Measurements from ENCODE around the gene DERA.
"Not testable (repeated sequence)": the region's sequence is repeated elsewhere in the genome, so short reads cannot be mapped to it uniquely, and the experiment has no call there.

DERA gene

GRCh38 chr12:16016748-16017147 lies 105.6 kb downstream of the DERA start:
- DNase-seq, result no peak

GRCh38 chr12:16018306-16018705 lies 107.2 kb downstream of the DERA start:
- no peak for DNase-seq

- DNase-seq, result no peak
Measured at GRCh38 chr12:16019136-16019535, 108.0 kb downstream of the DERA start.

DNA sequence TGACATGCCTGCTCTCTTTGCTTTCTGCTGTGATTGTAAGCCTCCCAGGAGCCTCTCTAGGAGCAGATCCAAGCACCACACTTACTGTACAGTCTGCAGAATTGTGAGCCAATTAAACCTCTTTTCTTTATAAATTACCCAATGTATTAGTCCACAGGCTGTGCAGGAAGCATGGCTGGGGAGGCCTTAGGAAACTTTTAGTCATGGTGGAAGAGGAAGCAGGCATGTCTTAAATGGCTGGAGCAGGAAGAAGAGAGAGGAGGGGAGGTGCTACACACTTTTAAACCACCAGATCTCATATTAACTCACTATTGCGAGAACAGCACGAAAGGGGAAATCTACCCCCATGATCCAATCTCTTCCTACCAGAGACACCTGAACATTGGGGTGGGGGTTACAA lies 108.9 kb downstream of the DERA start:
- DNase-seq, result no peak

DNA sequence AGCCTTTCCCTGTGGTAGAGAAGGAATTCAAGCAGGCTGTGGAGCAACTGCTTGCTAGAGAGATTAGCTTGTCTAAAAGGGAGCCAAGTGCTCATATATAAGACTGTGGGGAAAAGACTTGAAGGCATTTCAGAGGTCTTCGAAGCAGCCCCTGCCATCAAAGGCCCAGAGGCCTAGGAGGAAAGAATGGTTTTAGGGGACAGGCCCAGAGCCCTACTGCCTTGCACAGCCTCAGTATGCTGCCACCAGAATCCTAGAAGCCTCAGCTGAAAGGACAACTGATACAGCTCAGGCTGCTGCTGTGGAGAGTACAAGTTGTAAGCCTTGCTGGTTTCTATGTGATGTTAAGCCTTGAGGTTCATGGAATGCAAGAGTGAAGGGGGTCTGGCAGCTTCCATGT lies 109.9 kb downstream of the DERA start:
- no peak for DNase-seq

DNA sequence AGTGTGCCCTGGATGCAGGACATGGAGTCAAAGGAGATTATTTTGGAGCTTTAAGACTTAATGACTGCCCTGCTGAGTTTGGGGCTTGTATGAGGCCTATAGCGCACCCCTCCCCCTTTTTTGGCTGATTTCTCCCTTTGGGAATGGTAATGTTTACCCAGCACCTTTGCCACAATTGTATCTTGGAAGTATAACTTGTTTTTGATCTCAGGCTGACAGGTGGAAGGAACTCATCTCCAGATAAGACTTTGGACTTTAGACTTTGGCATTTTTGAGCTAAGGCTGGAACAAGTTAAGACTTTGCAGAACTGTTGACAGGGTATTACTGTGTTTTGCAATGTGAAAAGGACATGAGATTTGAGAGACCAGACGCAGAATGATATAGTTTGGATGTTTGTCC lies 110.5 kb downstream of the DERA start:
- no peak for DNase-seq

GRCh38 chr12:16027002-16027401 lies 115.9 kb downstream of the DERA start:
- DNase-seq, result no peak

DNA sequence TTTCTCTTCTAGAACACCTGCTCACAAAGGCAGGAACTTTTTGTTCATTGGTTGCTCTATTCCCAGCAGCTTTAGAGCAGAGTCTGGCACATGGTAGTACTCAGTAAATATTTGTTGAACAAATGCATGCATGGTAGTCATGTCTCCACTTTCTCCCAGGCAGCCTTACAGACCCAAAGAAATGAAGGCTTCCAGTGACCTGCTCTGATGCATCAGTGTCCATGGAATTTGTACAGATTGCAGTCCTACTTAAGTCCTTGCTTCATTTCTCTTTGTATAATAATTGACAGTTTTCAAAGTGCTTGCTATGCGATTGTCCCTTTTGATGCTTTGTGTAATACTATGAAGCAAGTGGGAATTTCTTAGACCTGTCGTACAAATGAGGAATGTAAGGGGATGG lies 119.6 kb downstream of the DERA start:
- DNase-seq, result no peak

DNA sequence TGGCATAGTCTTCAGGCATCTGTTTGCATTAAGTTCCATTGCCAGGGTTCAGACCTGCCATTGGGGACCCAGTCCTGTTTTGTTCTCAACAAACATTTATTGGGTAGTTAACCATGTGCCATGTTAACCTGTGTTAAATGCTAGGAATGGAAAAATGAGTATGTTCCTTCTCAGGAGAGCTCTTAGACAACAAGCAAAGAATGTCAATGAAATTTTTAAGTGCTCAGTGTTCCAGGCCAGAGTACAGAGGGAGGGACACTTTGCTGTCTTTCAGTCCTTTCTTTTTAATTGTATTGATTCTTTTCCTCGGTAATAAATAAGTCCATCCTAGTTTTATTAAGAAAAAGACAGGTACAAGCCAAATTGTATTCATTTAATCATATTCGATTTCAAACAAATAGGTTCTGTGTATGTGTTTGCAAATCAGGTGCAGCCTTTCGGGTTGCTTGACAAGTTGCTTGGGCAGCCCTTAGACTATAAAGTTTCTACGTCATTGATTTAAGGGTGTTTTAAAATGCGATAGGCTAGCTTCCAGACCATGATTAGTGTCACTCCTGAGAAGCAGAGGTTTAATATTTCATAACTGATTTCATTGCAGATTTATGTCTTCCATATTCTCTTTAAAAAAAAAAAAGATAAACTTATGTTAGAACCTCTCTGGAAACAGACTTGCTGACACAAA lies 123.1 kb downstream of the DERA start:
- no peak for DNase-seq

DNA sequence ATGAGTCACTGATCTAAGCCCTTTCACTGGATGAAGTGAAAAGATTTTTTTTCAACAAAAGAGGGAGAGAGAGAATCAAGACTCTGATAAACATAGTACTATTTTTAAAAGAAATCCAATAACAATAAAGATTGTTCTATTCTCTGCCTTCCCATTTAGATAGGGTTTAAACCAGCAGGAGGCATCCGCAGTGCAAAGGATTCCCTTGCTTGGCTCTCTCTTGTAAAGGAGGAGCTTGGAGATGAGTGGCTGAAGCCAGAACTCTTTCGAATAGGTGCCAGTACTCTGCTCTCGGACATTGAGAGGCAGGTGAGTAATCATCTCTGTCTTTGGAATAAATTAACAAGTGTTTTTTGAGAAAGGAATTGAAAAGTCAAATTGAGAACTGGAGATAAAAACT lies 124.9 kb downstream of the DERA start:
- no peak for DNase-seq

DNA sequence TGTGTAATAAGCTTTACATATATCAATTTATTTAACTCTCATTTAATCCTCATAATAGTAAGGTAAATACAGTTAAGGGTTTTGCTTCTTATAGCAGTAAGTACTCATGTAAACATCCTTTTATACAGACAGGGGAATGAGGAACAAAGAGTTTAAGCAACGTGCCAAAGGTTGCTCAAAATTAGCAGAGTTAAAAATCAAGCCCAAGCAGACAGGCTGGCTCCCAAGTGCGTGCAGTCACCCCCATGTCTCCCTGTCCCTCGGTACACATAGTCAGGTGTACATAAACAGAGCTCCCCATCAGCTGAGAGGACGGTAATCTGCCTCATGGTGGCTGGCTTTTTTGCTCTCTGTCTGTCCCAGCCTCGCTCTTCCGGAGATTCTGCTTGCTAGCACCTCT lies 126.4 kb downstream of the DERA start:
- no peak for DNase-seq

- no peak for DNase-seq
Measured at GRCh38 chr12:16043480-16043879, 132.3 kb downstream of the DERA start.

DNA sequence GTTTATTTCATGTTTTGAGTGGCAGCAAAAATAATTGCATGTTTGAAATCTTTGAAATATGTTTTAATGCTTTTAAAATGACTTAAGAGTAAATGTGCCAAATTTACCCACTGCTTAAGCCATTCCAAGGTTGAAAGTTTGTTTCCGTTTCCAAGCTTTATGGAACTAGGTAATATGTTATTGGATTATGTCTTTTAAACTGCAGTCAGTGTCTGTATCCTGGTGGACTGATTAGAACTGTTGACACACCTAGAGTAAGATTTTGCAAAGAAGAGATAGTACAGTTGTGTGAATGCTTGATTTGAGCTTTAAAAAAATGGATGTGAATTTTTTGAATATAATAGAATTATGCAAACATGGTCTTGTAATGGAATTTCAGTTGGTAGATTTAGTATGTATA lies 135.1 kb downstream of the DERA start:
- no peak for DNase-seq

GRCh38 chr12:16048511-16048910 lies 137.4 kb downstream of the DERA start:
- DNase-seq, result no peak

DNA sequence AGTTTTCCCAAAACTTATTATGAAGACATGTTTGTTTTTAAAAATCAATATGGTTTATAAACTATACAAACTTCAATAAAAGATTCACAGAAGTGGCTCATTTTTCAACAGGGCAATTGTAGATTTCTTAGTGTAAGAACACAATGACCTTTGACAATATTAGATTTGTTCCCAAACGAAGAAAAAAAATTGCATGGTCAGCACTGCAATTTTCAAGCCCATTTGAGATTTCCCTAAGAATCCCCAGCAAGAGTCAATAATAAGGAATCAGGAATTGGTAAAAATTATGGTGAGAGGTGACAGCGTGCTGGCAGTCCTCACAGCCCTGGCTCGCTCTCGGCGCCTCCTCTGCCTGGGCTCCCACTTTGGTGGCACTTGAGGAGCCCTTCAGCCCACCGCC lies 145.8 kb downstream of the DERA start:
- no peak for DNase-seq

DNA sequence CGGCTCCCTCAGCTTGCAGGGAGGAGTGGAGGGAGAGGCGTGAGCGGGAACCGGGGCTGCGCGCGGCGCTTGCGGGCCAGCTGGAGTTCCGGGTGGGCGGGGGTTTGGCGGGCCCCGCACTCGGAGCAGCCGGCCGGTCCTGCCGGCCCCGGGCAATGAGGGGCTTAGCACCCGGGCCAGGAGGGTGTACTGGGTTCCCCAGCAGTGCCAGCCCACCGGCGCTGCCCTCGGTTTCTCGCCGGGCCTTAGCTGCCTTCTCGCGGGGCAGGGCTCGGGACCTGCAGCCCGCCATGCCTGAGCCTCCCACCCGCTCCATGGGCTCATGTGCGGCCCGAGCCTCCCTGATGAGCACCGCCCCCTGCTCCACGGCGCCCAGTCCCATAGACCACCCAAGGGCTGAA lies 146.2 kb downstream of the DERA start:
- not testable (repeated sequence) for DNase-seq

GRCh38 chr12:16062611-16063010 lies 151.5 kb downstream of the DERA start:
- no peak for DNase-seq

- DNase-seq, result no peak
Measured at GRCh38 chr12:16063726-16064125, 152.6 kb downstream of the DERA start.

DNA sequence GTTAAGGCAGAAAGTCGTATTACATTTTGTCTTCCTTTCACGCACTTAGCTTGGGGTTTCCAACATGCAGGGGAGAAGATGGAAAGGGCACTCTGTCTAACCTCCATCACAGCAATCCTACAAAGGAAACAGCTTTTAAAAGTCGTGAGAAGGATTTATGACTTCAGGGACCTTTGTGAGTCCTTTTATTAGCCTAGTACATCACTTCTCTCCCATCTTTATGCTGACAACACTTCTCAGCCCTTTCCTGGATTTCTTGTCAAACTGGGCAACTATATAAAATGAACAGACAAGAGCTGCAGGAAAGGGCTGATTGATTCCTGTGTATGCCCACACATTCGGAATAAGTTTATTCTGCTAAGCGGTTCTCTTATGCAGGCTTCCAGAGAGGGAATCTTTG lies 159.0 kb downstream of the DERA start:
- no peak for DNase-seq

- no peak for DNase-seq
Measured at GRCh38 chr12:16072678-16073077, 161.5 kb downstream of the DERA start.

DNA sequence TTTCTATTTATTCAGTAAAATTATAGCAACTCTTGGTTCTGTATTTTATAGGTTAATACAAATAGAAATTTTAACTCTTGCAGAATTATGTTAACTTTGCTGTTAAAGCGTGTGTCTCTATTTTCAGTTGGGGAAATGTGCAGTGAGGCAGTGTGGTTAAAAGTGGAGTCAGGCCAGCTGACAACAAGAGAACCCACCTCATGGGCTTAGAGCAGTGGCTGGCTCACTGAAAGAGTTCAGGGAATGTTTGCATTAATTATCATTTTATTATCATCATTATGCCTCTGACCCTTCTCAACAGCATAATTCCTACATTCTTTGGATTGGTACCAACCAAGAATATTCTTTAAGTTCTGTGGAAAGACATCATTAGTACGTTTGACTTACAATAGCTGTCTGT lies 163.8 kb downstream of the DERA start:
- no peak for DNase-seq

GRCh38 chr12:16075887-16076286 lies 164.8 kb downstream of the DERA start:
- DNase-seq, result no peak

DNA sequence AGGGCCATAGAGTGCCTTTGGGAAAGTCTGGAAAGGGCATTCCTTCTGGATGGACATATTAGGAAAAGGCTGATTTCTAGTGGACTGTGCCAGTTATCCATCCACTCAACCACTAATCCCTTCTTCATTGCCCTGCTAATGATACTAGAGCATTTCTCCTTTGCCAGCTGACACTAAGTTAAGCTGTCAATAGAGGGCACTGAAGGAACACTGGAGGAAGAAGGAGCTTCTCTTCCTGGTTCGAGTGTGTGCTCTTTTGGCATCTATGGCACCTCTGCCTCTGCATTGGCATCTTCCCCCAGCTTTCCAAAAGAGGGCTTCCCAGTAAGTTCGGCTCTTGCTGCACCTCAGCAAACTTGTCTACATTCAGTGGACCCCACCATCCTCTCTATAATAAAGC lies 165.4 kb downstream of the DERA start:
- no peak for DNase-seq

DNA sequence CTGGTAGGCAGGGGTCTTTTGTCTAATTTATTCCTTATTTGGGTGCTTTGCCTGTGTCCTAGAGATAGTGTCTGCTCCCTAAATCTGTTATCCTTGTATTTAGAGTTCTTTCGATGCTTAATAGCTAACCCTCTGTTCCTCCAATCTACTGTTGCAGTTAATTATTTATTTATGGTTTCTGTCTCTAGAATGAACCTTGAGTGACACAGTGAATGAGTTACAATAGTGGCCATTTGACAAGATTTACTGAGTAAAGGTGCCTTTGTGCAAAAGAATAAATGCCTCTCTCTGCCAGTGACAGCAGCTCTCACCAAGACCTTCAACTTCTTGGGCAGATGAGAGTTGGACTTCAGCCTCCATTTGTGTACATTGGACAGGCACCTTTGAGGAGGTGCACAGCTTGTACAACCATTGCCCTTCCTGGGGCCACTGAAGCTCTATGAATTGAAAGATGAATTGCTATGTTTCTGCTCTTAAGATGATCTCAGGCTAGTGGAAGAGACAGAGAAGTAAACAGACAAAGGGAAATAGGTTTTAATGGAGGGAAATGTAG lies 165.9 kb downstream of the DERA start:
- DNase-seq, result no peak

DNA sequence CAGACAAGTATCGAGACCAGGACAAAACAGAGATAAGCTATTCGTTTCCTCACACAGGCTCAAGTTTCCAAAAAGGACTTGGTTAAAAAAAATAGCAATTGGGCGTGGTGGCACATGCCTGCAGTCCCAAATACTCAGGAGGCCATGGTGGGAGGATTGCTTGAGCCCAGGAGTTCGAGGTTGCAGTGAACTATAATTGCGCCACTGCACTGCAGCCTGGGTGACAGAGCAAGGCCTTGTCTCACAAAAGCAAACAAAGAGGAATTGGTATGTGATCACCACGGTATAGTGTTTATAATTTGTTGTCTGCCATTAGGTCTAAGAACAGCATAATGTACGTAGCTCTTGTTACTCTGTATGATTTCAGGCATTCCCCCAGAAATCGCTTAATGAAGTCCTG lies 175.3 kb downstream of the DERA start:
- no peak for DNase-seq

Measured in CD4-positive, alpha-beta T cell treated with Interleukin-12 subunit alpha and Interleukin-12 subunit beta, for 1 hour (primary cell).